GM19397 (cell line): ENCODE results near the gene PET100.

Source experiments
- ATAC-seq: cut with Tn5 transposase; IDR thresholded peaks from one replicate; pipeline ENCODE4 v1.9.1; 2021; ENCODE audit warnings: mild to moderate bottlenecking, moderate library complexity; ENCODE audit not compliant: unreplicated experiment

Gene PET100

GRCh38 chr19:7677669-7678311 is 48.2 kb downstream of the PET100 start:
- ATAC-seq = no peak

GRCh38 chr19:7678971-7679751 is 49.6 kb downstream of the PET100 start:
- no peak for ATAC-seq

- no peak for ATAC-seq
Observed at GRCh38 chr19:7679771-7680605, 50.4 kb downstream of the PET100 start.

GRCh38 chr19:7680606-7681339 is 51.2 kb downstream of the PET100 start, which contains the start of gene TRAPPC5:
Gene TRAPPC5, plus strand, starts transcription at chr19:7680833. Its CDS starts 1,421 bp downstream, at chr19:7682254.
- ATAC-seq = peak; percentile 52
